ENCODE measurements around the gene KCNH8. TPM values are rescaled to one million over a fixed set of nuclear protein-coding genes. Genes with fewer than 3 reads are reported as not detected.

KCNH8 gene
- polyA plus RNA-seq, 3 donors, result 0.03 TPM; not detected in 2

DNA sequence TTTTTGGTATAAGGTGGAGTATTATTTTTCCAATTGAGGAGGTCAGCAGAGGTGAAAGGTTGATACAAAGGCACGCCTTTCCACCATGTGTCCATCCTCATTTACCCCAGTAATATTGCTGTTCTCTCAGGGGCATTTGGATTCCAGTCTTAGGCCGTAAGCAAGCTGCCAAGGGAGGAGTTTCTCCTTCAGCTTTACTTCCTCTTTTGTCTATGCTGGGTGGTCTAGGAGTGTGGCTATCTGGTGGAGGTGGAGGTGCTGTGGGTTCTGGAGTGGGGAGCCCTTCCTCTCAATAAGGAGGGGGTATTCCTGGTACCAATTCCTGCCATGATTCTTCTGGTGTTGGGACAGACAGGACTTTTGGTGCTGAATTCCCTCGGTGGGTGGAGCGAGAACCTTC, 340.6 kb downstream of the KCNH8 start:
- Histone ChIP-seq H2AFZ (ENCODE audit: insufficient read depth, low read depth, low read length, poor library complexity, severe bottlenecking) (no peak overlapping the region), H3K4me1 (ENCODE audit: control insufficient read depth in 1 of 2, insufficient read depth in 2 of 2, low read length in 2 of 2) (no peaks in the 10 kb centered on the region), H3K4me3 (replicated peaks in 1 of 3; ENCODE audit: low read depth in 2 of 3, low read length in 3 of 3) (no peak overlapping the region), H3K9me3 (replicated peaks in 1 of 2; ENCODE audit: control insufficient read depth in 1 of 2, insufficient read depth in 1 of 2, low read length in 2 of 2) (peaks cover 0 to 6% of the 10 kb centered on the region in 2 donors), H4K20me1 (ENCODE audit: insufficient read depth, low read length) (no peaks in the 10 kb centered on the region), H3K27me3 (ENCODE audit: control insufficient read depth in 2 of 2, insufficient read depth in 2 of 2, low read length in 2 of 2) (no peaks in the 10 kb centered on the region), H3K36me3 (replicated peaks in 1 of 2; ENCODE audit: control insufficient read depth in 1 of 2, insufficient read depth in 2 of 2, low read length in 2 of 2) (no peaks in the 10 kb centered on the region), H3K79me2 (ENCODE audit: insufficient read depth, low read length) (no peaks in the 10 kb centered on the region), H3K27ac (ENCODE audit: low read depth in 1 of 2, low read length in 2 of 2) (no peak overlapping the region), H3K4me2 (replicated peaks; ENCODE audit: extremely low read depth, low read length, poor library complexity, severe bottlenecking) (no peak overlapping the region), H3K9ac (ENCODE audit: insufficient read depth, low read length, poor library complexity, severe bottlenecking) (no peak overlapping the region)
- intact Hi-C loops (cut with micrococcal nuclease), result no loop called here
- DNase-seq, result no peak
- H3K27ac Mint-ChIP-seq, result no peak overlapping the region
- WGBS (ENCODE audit: insufficient coverage), result no CpG with 5 or more reads among the region's 4 CpGs
- H3K9me3 Mint-ChIP-seq, result peaks cover 0 to 5% (median 2%) of the 10 kb centered on the region in 7 donors
- H3K36me3 Mint-ChIP-seq, result no peaks in the 10 kb centered on the region
- H3K4me1 Mint-ChIP-seq, result no peaks in the 10 kb centered on the region
- TF ChIP-seq, protein P1, sequence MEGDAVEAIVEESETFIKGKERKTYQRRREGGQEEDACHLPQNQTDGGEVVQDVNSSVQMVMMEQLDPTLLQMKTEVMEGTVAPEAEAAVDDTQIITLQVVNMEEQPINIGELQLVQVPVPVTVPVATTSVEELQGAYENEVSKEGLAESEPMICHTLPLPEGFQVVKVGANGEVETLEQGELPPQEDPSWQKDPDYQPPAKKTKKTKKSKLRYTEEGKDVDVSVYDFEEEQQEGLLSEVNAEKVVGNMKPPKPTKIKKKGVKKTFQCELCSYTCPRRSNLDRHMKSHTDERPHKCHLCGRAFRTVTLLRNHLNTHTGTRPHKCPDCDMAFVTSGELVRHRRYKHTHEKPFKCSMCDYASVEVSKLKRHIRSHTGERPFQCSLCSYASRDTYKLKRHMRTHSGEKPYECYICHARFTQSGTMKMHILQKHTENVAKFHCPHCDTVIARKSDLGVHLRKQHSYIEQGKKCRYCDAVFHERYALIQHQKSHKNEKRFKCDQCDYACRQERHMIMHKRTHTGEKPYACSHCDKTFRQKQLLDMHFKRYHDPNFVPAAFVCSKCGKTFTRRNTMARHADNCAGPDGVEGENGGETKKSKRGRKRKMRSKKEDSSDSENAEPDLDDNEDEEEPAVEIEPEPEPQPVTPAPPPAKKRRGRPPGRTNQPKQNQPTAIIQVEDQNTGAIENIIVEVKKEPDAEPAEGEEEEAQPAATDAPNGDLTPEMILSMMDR (IDR thresholded peaks at IDR 0.05), result no peak
- H3K27me3 Mint-ChIP-seq (ENCODE audit: low read depth in 3 of 3), result no peaks in the 10 kb centered on the region
- no peak overlapping the region for H3K4me3 Mint-ChIP-seq

DNA sequence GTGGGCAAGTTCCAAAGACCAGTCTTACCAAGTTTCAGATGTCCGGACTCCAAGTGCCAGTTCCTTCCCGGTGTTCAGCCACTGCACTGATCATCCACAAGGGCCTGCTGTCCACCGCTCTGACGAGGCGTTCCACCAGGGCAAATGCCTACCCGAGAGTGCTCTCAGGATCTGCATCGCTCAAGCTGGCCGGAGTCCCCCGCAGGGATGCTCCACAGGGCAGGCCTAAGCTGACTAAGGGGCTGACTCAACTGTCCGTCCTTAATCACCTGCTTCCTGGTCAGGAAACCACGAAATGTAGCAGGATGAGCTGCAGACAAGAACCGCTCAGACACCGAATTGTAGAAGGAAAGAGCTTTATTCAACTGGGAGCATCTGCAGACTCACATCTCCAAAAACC, 341.6 kb downstream of the KCNH8 start:
- H3K36me3 ChIP-seq (replicated peaks in 1 of 2; ENCODE audit: control insufficient read depth in 1 of 2, insufficient read depth in 2 of 2, low read length in 2 of 2), result no peaks in the 10 kb centered on the region
- intact Hi-C loops (cut with micrococcal nuclease), result no loop called here
- no peak for DNase-seq
- no peaks in the 10 kb centered on the region for H4K20me1 ChIP-seq (ENCODE audit: insufficient read depth, low read length)
- H3K27me3 ChIP-seq (ENCODE audit: control insufficient read depth in 2 of 2, insufficient read depth in 2 of 2, low read length in 2 of 2), result no peaks in the 10 kb centered on the region
- 87% methylated on average over 12 of the region's 13 CpGs for WGBS (ENCODE audit: insufficient coverage)
- no peak overlapping the region for H3K4me3 ChIP-seq (replicated peaks in 1 of 3; ENCODE audit: low read depth in 2 of 3, low read length in 3 of 3)
- H3K36me3 Mint-ChIP-seq, result no peaks in the 10 kb centered on the region
- no peaks in the 10 kb centered on the region for H3K4me1 Mint-ChIP-seq
- H3K79me2 ChIP-seq (ENCODE audit: insufficient read depth, low read length), result no peaks in the 10 kb centered on the region
- H3K9ac ChIP-seq (ENCODE audit: insufficient read depth, low read length, poor library complexity, severe bottlenecking), result no peak overlapping the region
- H3K4me3 Mint-ChIP-seq, result no peak overlapping the region
- H3K9me3 ChIP-seq (replicated peaks in 1 of 2; ENCODE audit: control insufficient read depth in 1 of 2, insufficient read depth in 1 of 2, low read length in 2 of 2), result peaks cover 0 to 6% of the 10 kb centered on the region in 2 donors
- H3K4me1 ChIP-seq (ENCODE audit: control insufficient read depth in 1 of 2, insufficient read depth in 2 of 2, low read length in 2 of 2), result no peaks in the 10 kb centered on the region
- no peak overlapping the region for H3K4me2 ChIP-seq (replicated peaks; ENCODE audit: extremely low read depth, low read length, poor library complexity, severe bottlenecking)
- H3K9me3 Mint-ChIP-seq, result peaks cover 0 to 5% (median 2%) of the 10 kb centered on the region in 7 donors
- no peak overlapping the region for H2AFZ ChIP-seq (ENCODE audit: insufficient read depth, low read depth, low read length, poor library complexity, severe bottlenecking)
- no peak overlapping the region for H3K27ac Mint-ChIP-seq
- TF ChIP-seq, protein P1 (IDR thresholded peaks at IDR 0.05), result no peak
- H3K27ac ChIP-seq (ENCODE audit: low read depth in 1 of 2, low read length in 2 of 2), result no peak overlapping the region
- H3K27me3 Mint-ChIP-seq (ENCODE audit: low read depth in 3 of 3), result no peaks in the 10 kb centered on the region
